HG02852 (cell line): ENCODE data around the gene LZTFL1.

Source experiments
- ATAC-seq: cut with Tn5 transposase; IDR thresholded peaks from one replicate; pipeline ENCODE4 v1.9.1; 2021; ENCODE audit warnings: mild to moderate bottlenecking, moderate library complexity; ENCODE audit not compliant: unreplicated experiment

LZTFL1 gene

DNA sequence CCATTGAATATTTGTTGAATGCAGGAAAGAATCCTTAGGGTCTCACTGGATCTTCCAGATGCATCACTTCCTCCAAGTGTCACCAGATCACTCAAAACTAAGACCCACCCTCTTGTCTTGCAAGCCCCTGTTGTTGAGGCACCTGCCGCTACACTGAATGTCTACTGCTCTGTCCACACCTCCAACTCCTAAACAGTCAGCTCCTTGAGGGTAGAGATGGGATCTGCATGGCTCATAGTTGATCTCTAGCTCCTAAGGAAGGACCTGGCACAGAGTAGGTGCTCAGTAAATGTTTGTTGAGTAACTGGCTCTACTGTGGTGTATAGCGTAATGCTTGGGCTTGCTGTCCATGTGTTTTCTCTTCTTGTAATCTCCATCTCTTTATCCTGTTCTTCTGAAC, 54.4 kb downstream of the LZTFL1 start:
- ATAC-seq = no peak

DNA sequence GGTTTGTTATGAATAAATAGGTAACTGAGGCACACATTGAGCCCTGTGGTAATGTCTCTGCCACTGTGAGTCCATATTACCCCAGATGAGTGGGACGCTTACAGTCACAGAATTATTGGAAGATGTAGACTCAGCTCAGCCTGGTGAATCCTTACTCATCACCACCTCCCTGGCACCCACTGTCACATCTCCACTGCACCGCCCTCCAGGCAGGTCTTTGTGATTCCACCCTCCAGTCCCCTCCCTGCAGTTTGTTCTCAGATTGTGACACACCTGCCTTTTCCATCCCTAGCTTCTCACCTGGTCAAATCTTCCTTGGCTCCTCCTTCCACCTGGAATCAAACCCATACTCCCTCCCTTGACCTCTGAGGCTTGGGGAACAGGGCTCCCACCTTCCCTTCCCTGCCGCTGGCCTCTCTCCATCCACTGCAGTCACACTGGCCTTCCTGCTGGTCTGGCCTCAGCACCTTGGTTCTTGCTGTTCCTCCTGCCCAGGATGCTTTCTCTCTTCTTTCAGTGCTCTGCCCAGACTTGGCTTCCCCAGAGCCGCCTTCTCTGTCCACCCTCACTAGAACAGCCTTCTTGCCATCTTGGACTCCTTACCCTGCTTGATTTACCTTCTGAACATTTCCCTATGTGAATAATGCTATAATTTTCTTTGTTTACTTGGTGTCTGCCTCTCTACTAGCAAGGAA, 55.0 kb downstream of the LZTFL1 start:
- ATAC-seq = no peak

DNA sequence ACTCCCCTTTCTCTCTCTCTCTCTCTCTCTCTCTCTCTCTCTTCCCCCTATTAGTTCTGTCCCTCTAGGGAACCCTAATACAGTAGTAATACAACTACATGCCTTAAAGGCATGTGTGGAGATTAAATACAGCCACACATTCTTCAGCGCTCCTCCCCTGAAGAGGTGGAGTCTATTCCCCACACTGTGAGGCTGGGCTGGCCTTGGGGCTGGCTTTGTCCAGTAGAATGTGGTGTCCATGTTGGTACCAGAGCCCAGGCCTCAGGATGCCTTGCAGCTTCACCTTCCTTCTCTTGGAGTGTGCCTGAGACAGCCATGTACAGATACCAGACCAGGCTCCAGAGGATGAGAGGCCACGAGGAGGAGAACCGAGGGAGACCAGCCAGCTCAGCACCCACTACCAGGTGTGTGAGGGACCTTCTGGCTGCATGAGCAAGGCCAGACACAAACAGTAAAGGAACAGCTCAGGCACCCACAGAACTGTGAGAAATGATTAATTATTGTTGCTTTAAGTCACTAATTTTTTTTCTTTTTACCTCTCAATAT, 56.2 kb downstream of the LZTFL1 start:
- ATAC-seq = no peak

DNA sequence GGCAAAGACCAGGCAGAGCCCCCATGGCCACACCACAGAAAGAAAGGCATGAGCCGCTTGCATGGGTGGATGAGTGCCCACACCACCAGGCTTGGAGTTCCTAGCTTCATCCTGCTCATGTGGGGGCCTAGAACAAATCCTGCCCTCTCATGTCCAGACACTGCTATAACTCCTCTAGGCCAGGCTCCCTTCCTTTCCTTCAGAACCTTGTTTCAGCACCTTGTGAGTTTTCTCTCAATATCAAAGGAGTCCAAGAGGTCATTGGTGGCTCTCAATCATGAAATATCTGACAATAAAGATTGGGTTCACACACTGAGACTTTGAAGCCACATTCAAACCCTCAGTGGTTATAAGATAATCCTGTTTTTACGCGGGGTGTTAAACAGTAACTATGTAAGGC, 58.3 kb downstream of the LZTFL1 start:
- no peak for ATAC-seq

DNA sequence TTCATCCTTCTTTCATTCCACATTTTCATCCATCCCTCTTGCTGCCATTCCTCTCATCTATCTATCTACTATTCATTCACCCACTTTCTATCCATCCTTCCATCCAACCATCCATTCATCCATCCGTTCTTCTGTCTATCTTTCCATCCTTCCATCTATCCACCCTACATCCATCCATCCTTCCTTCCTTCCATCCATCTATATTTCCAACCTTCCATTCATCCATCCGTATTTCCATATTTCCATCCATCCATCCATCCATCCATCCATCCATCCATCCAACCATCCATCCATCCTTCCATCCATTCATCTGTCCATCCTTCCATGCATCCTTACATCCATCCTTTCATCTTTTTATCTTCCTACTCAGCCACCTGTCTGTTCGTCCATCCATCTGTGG, 59.5 kb downstream of the LZTFL1 start:
- ATAC-seq = no peak

- no peak for ATAC-seq
These were observed 60.1 kb downstream of the LZTFL1 start for GRCh38 chr3:45781841-45782240.

DNA sequence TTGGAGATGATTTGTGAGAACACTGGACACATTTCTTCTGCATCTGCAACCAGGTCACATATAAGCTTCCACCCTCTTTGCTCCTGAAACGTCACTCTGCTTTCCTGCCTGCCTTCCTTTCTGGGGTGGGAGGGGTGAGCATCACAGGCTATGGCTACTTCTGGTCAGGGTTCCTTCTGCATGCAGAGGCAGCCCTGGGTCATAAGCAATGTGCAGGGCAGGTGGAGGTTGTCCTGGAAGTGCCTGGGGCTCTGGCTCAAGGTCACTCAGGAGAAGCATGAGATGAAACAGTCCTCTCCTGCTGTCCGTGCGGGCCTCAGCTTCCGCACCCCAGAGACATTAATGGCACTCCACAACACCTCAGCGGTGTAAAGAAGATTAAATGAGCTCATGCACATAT, 60.6 kb downstream of the LZTFL1 start:
- no peak for ATAC-seq

GRCh38 chr3:45779746-45780735, 61.9 kb downstream of the LZTFL1 start:
- ATAC-seq = no peak

- no peak for ATAC-seq
These were observed 63.1 kb downstream of the LZTFL1 start for GRCh38 chr3:45778761-45779201.

DNA sequence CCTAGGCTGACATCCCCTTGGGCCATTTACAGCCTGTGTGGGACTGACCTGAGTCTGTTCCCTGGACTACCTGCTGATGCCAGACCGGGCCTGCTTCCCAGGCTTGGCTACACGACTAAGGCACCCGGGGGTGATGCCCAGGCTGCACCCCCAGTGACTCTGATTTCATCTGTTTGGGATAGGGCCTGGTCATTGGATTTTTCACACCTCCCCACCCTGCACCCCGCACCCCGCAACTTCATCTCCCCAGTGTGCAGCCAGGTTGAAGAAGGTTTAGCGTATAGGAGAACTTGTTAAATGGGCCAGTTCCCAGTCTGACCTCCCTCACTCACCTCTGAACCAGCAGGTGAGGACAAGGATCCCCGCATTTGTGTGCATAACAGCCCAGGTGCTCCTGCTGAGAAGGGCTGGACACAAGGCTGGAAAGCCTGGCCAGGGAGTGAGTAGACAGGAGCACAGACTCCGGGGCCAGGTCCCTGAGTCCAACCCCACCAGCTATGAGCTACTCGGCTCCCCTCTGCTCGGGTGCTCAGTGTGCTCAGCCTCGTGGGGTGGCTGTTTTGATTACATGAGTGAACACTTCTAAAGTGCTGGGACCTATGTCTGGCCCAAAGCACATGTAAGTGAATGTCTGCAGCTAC, 64.1 kb downstream of the LZTFL1 start:
- ATAC-seq = no peak

- ATAC-seq = no peak
These were observed 64.7 kb downstream of the LZTFL1 start for GRCh38 chr3:45777111-45777745.

DNA sequence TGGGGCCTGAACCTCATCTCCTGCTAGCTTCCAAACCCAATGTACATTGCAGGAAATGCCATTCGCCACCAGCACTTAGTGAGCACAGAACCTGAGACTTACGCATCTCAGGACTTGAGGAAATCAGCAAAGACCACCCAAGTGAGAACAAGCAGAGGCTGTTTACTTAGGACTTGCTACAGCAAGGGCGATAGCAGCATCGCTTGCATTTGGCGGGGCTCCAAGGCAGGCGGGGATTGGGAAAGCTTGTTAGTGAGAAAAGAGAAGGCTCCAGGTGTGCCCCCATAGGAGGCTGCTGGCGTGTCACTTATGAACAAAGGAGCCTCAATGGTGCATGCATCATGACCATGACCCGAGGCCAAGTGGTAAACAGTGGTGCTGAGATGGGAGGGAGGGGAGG, 65.3 kb downstream of the LZTFL1 start:
- no peak for ATAC-seq

DNA sequence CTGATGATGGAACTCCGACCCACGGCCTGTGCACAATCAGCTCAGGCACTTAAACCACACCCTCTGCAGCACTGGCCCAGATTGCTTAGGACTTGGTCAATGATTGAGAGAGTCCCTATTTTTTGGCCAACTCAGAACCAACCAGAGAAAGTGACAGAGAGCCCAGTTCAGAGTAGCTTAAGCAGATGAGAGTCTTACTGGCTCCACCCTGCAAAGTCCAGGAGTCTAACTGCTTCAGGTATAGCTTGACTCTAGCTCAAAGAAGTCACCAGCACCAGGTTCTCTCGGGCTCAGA, 65.7 kb downstream of the LZTFL1 start:
- no peak for ATAC-seq

- no peak for ATAC-seq
These were observed 66.2 kb downstream of the LZTFL1 start for GRCh38 chr3:45775571-45776300.

GRCh38 chr3:45774581-45775521, 67.1 kb downstream of the LZTFL1 start:
- ATAC-seq = no peak

DNA sequence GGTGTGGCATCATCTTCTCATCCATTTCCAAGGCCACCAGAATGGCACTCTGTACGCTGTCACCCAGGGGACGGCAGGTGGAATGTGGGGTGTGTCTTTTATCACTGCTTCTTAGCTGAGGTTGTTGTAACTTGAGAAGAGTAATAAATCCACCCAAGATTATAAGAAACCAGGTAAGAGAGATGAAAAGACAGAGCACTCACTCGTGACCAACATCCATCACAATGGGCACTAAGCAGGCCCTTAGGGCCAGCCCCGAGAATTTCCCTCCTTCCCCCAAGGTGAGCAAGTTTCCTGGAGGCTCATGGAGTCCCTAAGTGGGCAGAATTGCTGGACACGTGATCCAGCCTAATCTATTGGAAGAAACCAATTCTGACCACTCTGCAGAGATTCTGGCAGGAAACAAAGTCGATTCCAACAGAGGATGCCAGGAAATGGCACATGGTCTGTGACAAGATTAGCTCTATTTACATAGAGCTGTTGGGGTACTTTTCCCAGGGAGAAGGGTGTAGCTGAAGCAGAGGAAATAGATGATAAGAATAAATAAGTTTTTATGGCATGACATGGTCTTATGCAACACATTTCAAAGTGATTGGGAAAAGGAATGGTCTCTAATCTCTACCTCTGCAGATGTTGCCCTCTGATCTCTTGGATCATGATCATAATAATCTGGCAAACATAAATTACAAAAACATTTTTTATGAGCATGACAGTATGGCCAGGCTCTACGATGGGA, 68.0 kb downstream of the LZTFL1 start:
- no peak for ATAC-seq
